K562 (cell line): ENCODE data around the gene NDUFS8. TPM values are rescaled to one million over a fixed set of nuclear protein-coding genes. Genes with fewer than 3 reads are reported as not detected.

Source experiments
- ARHGAP35 ChIP-seq: fragments of 450-650 bp; IDR thresholded peaks from 2 replicates; pipeline ENCODE4 v1.6.1; 2018; ENCODE audit not compliant: partially characterized antibody
- CBX1 ChIP-seq: sonication (generic); IDR thresholded peaks from 2 replicates; pipeline ENCODE4 v1.6.1; 2016; ENCODE audit warnings: antibody characterized with exemption, low read depth, mild to moderate bottlenecking
- CXXC5 ChIP-seq: fragments of 250-450 bp; sonication (Bioruptor Pico); IDR thresholded peaks from 2 replicates; pipeline ENCODE4 v1.8.0; 2022; ENCODE audit warnings: inconsistent platforms, mild to moderate bottlenecking, moderate library complexity
- EP400 ChIP-seq: fragments of 450-650 bp; IDR thresholded peaks from 2 replicates; pipeline ENCODE4 v1.6.1; 2017; ENCODE audit warnings: antibody characterized with exemption, mild to moderate bottlenecking, moderate library complexity
- ETV6 ChIP-seq, 3 experiments: fragments of 150-350 bp in 1 of 3; sonication (generic) in 1 of 3; formaldehyde crosslinking in 1 of 3; IDR thresholded peaks; 2 replicates each; pipeline versions ENCODE4 v1.6.1 to v1.8.0; 2014 to 2022; ENCODE audit warnings: borderline replicate concordance in 2 of 3, low read depth in 2 of 3, antibody characterized with exemption in 1 of 3, low read length in 1 of 3, mild to moderate bottlenecking in 1 of 3, missing genetic modification reagents in 1 of 3
- HMGN3 ChIP-seq: IDR thresholded peaks from 2 replicates; pipeline ENCODE4 v1.6.1; 2011; ENCODE audit warnings: borderline replicate concordance, low read depth, mild to moderate bottlenecking, mixed read lengths, low read length; ENCODE audit not compliant: insufficient read length; ENCODE audit errors: extremely low read depth
- JUN ChIP-seq, 2 experiments: sonication (generic) in 1 of 2; formaldehyde crosslinking in 1 of 2; IDR thresholded peaks; 2 replicates each; pipeline versions ENCODE4 v1.6.1 to v1.8.0; 2012 to 2022; ENCODE audit warnings: borderline replicate concordance in 2 of 2, mild to moderate bottlenecking in 2 of 2, improper control_type of control experiment in 1 of 2, low read depth in 1 of 2, low read length in 1 of 2, missing genetic modification reagents in 1 of 2
- KDM2B ChIP-seq: fragments of 250-450 bp; sonication (Bioruptor Pico); IDR thresholded peaks from 2 replicates; pipeline ENCODE4 v1.8.0; 2021; ENCODE audit warnings: mild to moderate bottlenecking, moderate library complexity
- MGA ChIP-seq: fragments of 450-650 bp; IDR thresholded peaks from 2 replicates; pipeline ENCODE4 v1.6.1; 2016; ENCODE audit warnings: mild to moderate bottlenecking, moderate library complexity
- PCBP1 ChIP-seq: fragments of 200-400 bp; formaldehyde crosslinking; IDR thresholded peaks from 2 replicates; pipeline ENCODE4 v1.6.1; 2018; ENCODE audit warnings: mild to moderate bottlenecking, low read depth, low read length; ENCODE audit not compliant: poor library complexity, severe bottlenecking
- POLR2G ChIP-seq: fragments of 200-400 bp; formaldehyde crosslinking; IDR thresholded peaks from 2 replicates; pipeline ENCODE4 v1.6.1; 2017; ENCODE audit warnings: low read depth, mild to moderate bottlenecking, antibody characterized with exemption, low read length, moderate library complexity
- PRPF4 ChIP-seq: fragments of 200-400 bp; formaldehyde crosslinking; IDR thresholded peaks from one replicate; pipeline ENCODE4 v1.6.1; 2017; ENCODE audit warnings: low read length, low read depth, mild to moderate bottlenecking; ENCODE audit not compliant: insufficient read depth, poor library complexity, severe bottlenecking
- SUPT5H ChIP-seq: fragments of 450-650 bp; IDR thresholded peaks from 2 replicates; pipeline ENCODE4 v1.6.1; 2016
- TEAD2 ChIP-seq: fragments of 450-650 bp; IDR thresholded peaks from 2 replicates; pipeline ENCODE4 v1.6.1; 2016; ENCODE audit warnings: missing genetic modification characterization, control low read depth, missing compliant biosample characterization
- ZNF224 ChIP-seq: sonication (generic); formaldehyde crosslinking; IDR thresholded peaks from 2 replicates; pipeline ENCODE4 v1.8.0; 2022; ENCODE audit warnings: mild to moderate bottlenecking, missing genetic modification reagents
- polyA plus RNA-seq, 8 experiments: library from polyadenylated mRNA; depleted of rRNA in 4 of 8; stranded (reverse) in 5 of 8; unstranded in 3 of 8; fragments of >200 nt; fragmentation: Nextera tagmentation in 2 of 8; fragmentation: Illumina TruSeq in 1 of 8; extraction: Ambion mirVana in 2 of 8; extraction: Trizol in 1 of 8; gene quantifications; 2 replicates each; pipeline versions ENCODE4 v1.2.1 to v1.2.3, GENCODE V29; 2011 to 2014; ENCODE audit warnings: inconsistent platforms in 1 of 8, missing spikeins in 1 of 8
- total RNA-seq, 7 experiments: library from RNA; depleted of rRNA in 6 of 7; stranded (reverse); fragments of >200 nt in 6 of 7; fragmentation: Illumina TruSeq in 2 of 7; extraction: Trizol in 2 of 7; gene quantifications; 2 replicates each; pipeline versions ENCODE4 v1.2.1 to v1.2.3, GENCODE V29; 2011 to 2021; ENCODE audit warnings: low replicate concordance in 1 of 7

Gene NDUFS8
- total and polyA plus RNA-seq, 9 of the 15 experiments (the other 6 are each of a cell fraction or from before 2014, with no cell fraction given): 36.5 to 351 (median 101) TPM

DNA sequence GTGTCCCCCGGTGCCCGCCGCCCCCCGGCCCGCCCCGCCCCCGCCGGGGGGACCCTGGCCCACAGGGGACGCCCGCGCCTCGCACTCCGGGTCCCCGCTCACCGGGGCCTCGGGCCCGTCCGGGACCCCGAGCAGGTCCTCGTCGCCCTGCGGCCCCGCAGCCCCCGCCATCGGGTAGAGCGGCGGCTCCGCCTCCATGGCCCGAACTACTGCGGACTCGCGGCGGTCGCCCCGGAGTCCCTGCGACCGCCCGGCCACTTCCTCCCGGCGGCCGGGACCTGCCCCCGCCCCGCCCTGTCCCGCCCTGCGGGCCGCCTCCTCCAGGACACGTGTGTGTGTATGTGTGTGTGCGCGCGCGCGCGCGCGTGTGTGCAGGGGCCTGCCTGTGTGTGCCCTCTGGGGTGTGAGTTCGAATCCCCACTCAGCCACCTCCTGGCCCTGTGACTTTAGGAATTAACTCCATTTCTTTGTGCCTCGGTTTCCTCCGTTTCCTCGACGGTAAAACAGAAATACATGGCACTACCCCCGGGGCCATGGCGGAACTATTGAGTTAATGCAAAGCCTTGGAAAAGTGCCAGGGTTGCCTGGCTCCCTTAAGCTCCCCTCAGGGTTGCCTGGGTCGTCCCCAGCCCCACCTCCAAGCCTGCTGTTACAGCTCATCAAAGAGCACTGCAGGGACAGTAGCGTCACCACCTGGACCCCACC is 26.5 kb upstream of the NDUFS8 start, which contains the start of gene UNC93B1 (continued):
- TF ChIP-seq PCBP1 (peak; percentile 21), HMGN3 (peak; percentile 55), PRPF4 (no peak), KDM2B (CRISPR knock-in tag) (no peak), POLR2G (peak; percentile 87), MGA (peak; percentile 46; the same call in 1 of the 2 replicates), EP400 (peak; percentile 68), JUN (IDR thresholded peaks at IDR 0.05; ENCODE audit: borderline replicate concordance, low read depth, low read length) (0 out of 2 replicates have a peak, but pooled peaks have one; percentile 12), JUN (CRISPR knock-in tag; IDR thresholded peaks at IDR 0.05; ENCODE audit: borderline replicate concordance) (no peak), ETV6 (IDR thresholded peaks at IDR 0.05; ENCODE audit: borderline replicate concordance in 1 of 2, low read depth in 2 of 2, low read length in 1 of 2) (no peak), ETV6 (CRISPR knock-in tag; IDR thresholded peaks at IDR 0.05; ENCODE audit: borderline replicate concordance) (no peak), ARHGAP35 (no peak), ZNF224 (CRISPR knock-in tag) (no peak), TEAD2 (no peak), CXXC5 (peak; percentile 82), CBX1 (0 out of 2 replicates have a peak, but pooled peaks have one; percentile 20), SUPT5H (0 out of 2 replicates have a peak, but pooled peaks have one; percentile 27)
